ENCODE results near the gene ZNF184. TPM values are rescaled to one million over a fixed set of nuclear protein-coding genes. Genes with fewer than 3 reads are reported as not detected.

The ZNF184 gene
- total RNA-seq (2014; rRNA removed; shearing (Covaris generic)) = 16.4 and 24.2 TPM in 2 replicates

DNA sequence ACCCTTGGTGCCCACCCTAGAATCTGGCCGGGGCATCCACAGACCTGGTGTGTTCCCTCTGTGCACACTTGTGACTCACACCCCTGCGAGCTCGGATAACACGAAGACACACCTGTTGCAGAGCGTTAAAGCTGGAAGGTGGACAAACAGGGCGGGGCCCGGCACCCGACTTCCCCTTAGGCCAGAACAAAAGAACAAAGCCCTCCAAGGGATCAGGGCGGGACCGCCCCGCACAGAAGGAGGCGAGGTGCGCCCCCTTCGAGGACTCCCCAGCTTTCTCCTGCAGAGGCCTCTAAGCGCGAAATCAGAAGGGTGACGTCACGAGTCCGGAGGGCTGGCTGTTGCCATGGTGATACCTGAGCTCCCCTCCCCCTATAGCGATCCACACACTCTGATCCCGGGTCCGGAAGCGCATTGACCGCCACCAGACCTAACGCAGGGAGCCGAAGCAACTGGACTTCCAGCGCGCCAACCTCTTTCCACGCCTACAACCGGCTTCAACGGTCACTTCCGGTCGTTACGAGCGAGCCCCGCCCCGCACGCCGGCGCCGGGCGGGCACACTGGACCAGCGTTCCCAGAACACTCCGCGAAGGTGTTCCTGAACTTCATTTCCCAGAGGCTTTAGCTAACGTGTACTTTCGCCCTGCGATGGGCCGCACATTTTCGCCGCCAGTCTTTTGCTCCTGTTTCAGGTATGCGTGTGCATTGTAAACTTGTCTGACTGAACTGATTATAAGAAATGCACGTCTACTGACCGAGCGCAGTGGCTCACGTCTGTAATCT lies at the start of gene ZNF184:
Gene ZNF184, minus strand, starts transcription at position 489 of the 784 bp plus-strand sequence. CDS start 811 bp downstream, outside the sequence.
- peak; percentile 98 for DNase-seq (ENCODE audit: low read depth)

DNA sequence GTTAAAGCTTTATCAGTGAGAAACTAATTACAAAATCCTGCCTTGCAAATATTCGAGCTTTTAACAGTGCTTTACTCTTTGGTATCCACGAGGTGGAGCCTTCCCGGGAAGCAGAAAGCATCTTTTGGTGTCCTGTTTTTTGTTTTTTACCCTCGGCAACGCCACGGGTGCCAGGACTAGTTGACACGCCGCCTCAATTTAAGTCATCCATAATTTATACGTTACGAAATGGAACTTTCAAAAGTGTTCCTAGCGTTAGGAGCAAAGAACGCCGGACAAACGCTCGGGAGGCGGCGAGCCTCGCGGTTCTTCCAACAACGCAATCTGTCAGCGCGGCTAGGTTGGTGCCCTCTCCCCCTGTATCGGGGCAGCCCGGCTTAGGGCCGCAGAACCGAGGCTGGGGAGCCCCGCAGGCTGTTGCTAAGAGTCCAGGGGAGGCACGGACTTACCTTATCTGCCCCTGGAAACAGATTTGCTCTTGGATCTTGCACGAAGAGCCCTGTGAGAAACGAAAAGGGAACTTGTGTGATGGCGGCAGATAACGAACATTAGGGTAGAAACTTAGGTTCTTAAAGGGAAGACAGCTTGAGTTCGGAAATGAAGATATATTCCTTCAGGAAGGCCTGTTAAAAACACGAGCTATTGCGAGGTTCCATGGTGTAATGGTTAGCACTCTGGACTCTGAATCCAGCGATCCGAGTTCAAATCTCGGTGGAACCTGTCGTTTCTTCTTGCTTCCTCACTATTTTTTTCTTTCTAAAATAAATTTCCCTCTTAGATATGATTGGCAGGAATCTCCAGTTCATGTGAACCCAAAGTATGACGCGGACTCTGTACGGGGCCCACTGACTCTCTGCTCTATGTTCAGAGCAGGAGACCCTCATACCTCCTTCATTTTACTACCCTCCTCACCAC lies 46.2 kb upstream of the ZNF184 start:
- peak; percentile 86 for DNase-seq (ENCODE audit: low read depth)

DNA sequence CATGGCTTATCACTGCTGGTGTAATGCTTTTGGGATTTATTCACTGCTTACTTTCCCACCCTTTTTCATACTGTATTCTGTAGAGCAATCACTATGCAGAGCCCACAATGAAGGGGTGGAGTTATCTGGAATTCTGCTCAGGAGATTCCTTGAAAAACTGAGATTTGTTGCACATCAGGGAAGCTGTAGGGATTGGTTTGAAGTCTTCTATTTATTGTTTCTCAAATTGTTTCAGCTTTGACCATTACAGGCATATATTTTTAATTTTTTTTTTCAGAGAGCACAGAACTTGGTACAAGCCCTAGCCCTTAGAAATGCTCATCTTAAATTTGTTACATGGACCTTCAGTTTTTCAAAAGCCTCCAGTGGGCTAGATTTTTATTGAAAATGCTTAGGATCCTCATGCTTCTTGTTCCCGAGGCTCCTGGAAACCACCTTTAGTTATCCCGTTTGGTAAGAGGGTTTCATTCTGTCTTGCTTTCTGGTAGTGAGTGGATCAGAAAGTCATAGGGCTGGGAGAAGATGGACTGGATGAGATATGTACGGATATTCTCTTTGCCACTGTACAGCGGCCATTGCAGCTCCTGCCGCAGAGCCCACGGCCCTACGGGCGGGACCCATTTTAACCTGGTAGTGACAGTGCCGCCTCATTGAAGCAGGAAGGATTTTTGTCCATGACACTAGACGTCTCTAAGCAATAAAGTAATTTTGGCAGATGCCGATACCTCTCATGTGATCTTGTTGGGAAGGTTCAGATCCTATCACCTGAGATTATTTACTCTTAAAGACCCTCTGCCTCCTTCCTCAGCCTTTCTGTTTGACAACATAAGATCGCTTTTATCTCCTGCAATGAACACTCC lies 45.3 kb upstream of the ZNF184 start:
- no peak for DNase-seq (ENCODE audit: low read depth)

DNA sequence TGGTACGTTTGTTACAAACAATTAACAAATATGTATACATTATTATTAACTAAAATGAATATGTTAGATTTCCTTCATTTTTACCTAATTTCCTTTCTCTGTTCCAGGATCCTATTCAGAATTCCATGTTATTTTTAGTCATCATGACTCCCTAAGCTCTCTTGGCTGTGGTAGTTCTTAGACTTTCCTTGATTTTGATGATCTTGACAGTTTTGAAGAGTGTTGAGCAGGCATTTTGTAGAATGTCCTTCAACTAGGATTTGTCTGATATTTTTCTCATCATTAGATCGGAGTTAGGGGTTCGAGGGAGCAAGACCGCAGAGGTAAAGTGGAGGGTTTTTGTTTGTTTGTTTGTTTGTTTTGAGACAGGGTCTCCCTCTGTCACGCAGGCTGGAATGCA lies 44.3 kb upstream of the ZNF184 start:
- no peak for DNase-seq (ENCODE audit: low read depth)

GRCh38 chr6:27514906-27515495 lies 42.1 kb upstream of the ZNF184 start:
- DNase-seq (ENCODE audit: low read depth) = no peak

GRCh38 chr6:27512525-27512924 lies 39.6 kb upstream of the ZNF184 start:
- DNase-seq (ENCODE audit: low read depth) = no peak

- DNase-seq (ENCODE audit: low read depth) = no peak
Observed at GRCh38 chr6:27507041-27507956, 34.4 kb upstream of the ZNF184 start.

DNA sequence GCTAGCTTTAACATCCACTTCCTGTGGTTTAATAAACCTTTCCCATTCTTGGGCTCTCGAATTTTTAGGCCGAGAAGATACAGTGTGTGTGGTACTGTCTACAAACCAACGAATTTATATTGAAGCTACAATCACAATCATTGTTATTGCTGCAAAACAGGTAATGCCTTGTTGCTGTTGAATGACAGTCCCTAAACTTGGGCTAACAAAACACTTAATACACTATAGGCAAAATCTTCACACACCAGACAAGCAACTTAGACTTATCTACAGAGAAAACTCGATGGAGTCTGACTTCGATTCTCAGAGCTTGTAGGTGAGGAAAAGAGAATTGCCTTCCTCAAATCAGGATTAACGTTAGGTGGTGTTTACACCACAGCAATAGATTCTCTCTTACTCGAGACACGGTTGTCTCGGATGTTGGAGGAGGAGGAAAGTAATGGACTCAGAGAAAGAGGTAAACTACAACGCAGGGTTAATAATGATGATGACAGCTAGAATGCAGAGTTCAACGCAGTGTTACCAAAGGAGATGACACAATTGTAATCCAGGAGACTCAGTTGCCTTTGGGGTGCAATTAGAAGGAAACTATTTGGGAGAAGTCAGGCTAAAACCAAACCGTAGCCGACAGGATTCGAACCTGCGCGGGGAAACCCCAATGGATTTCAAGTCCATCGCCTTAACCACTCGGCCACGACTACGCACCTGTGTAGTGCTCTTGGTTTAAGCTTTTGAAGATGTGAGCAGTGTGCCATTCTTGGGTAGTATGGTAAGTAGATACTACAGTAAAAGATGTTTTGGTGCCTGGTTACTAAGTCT lies 32.5 kb upstream of the ZNF184 start:
- DNase-seq (ENCODE audit: low read depth) = peak; percentile 54

- DNase-seq (ENCODE audit: low read depth) = peak; percentile 67
Observed at GRCh38 chr6:27503436-27504030, 30.6 kb upstream of the ZNF184 start.

DNA sequence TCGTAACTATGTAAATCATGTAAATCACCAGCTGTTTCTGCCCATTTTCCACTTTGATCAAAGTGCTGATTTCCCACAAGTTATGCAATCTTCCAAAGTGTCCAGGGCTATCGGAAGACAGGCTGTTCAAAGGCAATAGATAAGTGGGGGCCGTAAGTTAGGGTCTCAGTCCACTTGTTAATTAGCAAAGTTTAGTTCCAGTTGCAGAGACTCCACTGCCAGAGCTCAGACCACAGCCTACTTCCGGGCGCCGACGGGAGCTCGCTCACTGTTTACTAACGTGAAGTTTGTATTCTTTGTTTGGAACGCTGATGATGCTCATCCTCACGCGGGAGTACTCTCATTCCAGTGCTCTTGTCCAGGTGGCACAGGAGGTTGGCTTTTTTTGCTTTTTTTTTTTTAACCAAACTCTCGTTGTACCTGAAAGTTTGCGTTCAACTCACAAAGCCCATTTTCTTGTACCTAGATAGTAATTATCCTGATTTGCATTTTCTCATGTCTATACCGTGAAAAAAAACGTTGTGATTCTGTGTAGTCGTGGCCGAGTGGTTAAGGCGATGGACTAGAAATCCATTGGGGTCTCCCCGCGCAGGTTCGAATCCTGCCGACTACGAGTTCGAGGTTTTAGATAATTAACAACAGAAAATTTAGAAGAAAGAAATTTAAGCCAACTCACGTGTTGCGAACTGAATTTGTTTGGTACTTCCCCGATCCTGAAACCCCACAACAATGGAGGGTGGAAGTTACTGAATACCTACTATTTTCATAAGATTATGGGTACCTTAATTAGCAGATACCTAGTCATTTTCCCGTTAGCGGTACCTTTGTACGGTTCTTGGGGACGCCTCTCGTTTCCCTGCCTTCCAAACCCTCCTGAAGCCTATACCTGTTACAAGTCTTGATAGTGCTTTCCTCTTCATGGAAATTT lies 29.9 kb upstream of the ZNF184 start:
- peak; percentile 58 for DNase-seq (ENCODE audit: low read depth)

GRCh38 chr6:27501187-27501586 lies 28.3 kb upstream of the ZNF184 start:
- DNase-seq (ENCODE audit: low read depth) = no peak

DNA sequence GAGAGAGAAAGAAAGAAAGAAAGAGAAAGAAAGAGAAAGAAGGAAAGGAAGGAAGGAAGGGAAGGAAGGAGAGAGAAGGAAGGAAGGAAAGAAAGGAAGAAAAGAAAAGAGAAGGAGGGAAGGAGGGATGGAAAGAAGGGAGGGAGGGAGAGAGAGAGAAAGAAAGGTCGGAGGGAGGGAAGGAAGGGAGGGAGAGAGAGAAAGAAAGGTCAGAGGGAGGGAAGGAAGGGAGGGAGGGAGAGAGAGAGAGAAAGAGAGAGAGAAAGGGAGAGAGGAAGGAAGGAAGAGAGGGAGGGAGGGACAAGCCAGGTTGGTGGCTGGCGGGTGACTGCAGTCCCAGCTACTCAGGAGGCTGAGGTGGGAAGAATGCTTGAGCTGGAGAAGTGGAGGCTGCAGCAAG lies 27.3 kb upstream of the ZNF184 start:
- no peak for DNase-seq (ENCODE audit: low read depth)

DNA sequence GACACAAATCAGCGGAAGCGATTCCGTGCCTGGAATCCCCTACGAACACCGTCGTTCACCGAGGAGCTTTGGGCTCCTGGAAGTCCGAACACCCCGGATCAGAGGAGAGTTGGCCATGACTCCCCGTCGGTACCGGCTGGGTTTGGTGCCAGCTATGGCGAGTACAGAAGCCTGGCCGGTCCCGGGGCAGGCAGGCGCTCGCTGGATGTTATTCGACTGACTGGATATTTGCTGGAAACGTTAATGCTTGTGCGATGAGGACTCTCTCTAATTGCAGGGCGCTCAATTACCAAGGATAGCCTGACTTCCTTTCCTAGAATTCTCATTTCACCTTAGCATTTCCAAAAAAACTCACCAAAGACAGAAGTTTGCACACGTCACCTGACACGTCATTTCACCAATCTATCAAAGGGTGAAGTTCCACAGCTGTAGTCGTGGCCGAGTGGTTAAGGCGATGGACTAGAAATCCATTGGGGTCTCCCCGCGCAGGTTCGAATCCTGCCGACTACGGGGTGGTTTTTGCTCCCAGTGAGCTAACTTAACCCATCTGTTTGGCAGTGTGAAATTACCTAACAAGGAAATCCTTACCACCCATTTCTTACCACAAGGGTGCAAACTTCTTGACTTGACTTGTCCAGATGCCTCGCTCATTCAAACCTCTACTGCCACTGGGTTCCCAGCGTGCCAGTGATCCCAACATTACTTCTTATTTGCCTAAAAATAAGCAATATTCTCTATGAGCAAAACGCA lies 22.7 kb upstream of the ZNF184 start:
- peak; percentile 75 for DNase-seq (ENCODE audit: low read depth)

GRCh38 chr6:27494987-27495385 lies 22.1 kb upstream of the ZNF184 start:
- no peak for DNase-seq (ENCODE audit: low read depth)

DNA sequence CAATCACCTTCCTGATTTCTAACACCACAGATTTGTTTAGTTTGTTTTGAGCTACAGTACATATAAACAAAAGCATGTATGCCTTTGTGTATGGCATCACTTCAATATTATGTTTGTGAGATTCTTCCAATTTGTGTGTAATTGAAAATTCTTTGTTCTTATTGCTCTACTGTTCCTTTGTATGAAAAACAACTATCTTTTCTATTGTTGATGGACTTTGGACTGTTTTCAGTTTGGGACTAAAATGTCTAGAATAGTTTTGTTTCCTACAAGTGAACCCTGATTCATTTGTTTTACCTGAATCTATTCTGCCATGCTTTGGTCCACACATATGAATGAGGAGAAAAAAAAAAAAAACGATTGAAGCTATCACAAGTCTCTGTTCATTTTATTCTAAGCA lies 21.2 kb upstream of the ZNF184 start:
- DNase-seq (ENCODE audit: low read depth) = no peak

- DNase-seq (ENCODE audit: low read depth) = no peak
Observed at GRCh38 chr6:27492631-27493190, 19.8 kb upstream of the ZNF184 start.
